ENCODE results near the gene NLRP6. TPM values are rescaled to one million over a fixed set of nuclear protein-coding genes. Genes with fewer than 3 reads are reported as not detected.
A peak's percentile ranks its signal among the peaks of the same experiment; 100 is the strongest.

The NLRP6 gene
- total and polyA plus RNA-seq, 2 of the 4 experiments (the other 2 are of a cell fraction) = not detected

- Histone ChIP-seq H3K9ac (ENCODE audit: low read depth, low read length) (no peak overlapping the region), H3K9me1 (ENCODE audit: insufficient read depth, low read length) (no peaks in the 10 kb centered on the region), H2BK5ac (ENCODE audit: low read depth, low read length, poor library complexity, severe bottlenecking) (no peak overlapping the region), H2BK120ac (ENCODE audit: low read depth, low read length) (no peak overlapping the region), H4K91ac (ENCODE audit: insufficient read depth, low read depth, low read length) (no peak overlapping the region), H2AK5ac (ENCODE audit: low read depth, low read length) (no peak overlapping the region), H4K20me1 (ENCODE audit: insufficient read depth, low read length) (peaks cover 5% of the 10 kb centered on the region), H3K27me3 (ENCODE audit: control insufficient read depth, insufficient read depth, low read length) (no peaks in the 10 kb centered on the region), H2BK15ac (ENCODE audit: low read depth, low read length) (no peak overlapping the region), H3K56ac (ENCODE audit: extremely low read depth, insufficient read depth, low read length) (no peak overlapping the region), H3K4me3 (ENCODE audit: insufficient read depth, low read depth, low read length) (no peak overlapping the region), H2AK9ac (replicated peaks; ENCODE audit: low read depth, low read length, poor library complexity) (peak overlapping the region; percentile 13), H3K4me1 (ENCODE audit: control insufficient read depth, insufficient read depth, low read length) (peaks cover 2% of the 10 kb centered on the region), H2BK20ac (ENCODE audit: low read depth, low read length) (no peak overlapping the region), H3K9me3 (ENCODE audit: control insufficient read depth, insufficient read depth, low read length) (no peaks in the 10 kb centered on the region), H3K4me2 (ENCODE audit: low read depth, low read length) (no peak overlapping the region), H3K23ac (ENCODE audit: low read depth, low read length) (no peak overlapping the region; the same call in 1 of the 2 replicates), H3K36me3 (ENCODE audit: control insufficient read depth, insufficient read depth, low read length) (peaks cover 2% of the 10 kb centered on the region; the same call in 1 of the 2 replicates), H3K18ac (ENCODE audit: low read depth, low read length) (no peak overlapping the region), H2AFZ (replicated peaks; ENCODE audit: low read length, poor library complexity) (no peak overlapping the region), H3K14ac (replicated peaks; ENCODE audit: low read depth, low read length) (no peak overlapping the region), H4K8ac (ENCODE audit: low read depth in 2 of 2, low read length in 2 of 2) (no peak overlapping the region), H3K79me1 (ENCODE audit: low read depth in 1 of 2, low read length in 2 of 2) (peaks cover 9 to 44% of the 10 kb centered on the region in 2 experiments; a peak in 3 of 4 replicates), H3K27ac (ENCODE audit: insufficient read depth, low read length) (no peak overlapping the region), H3K4ac (ENCODE audit: low read depth, low read length) (no peak overlapping the region), H4K5ac (ENCODE audit: low read depth, low read length) (no peak overlapping the region)
- in situ Hi-C loops (cut with MboI; ENCODE audit: low sequenced_read_pairs) = no loop called here
- ATAC-seq (ENCODE audit: low read depth) = no peak
- no peak for TF ChIP-seq FOS (IDR thresholded peaks at IDR 0.05; ENCODE audit: low read depth, low read length)
- no peak for TF ChIP-seq POLR2A (IDR thresholded peaks at IDR 0.05; ENCODE audit: low read depth, low read length)
- TF ChIP-seq CTCF (conservative IDR thresholded peaks at IDR 0.05; ENCODE audit: low read depth, low read length) = no peak
- no peak for TF ChIP-seq CEBPB (IDR thresholded peaks at IDR 0.05; ENCODE audit: low read depth, low read length)
- WGBS, 2 experiments (ENCODE audit: extremely low coverage in 2 of 2, insufficient read length in 1 of 2) = 98% methylated on average over 11 of the region's 20 CpGs; no CpG with 5 or more reads in 1 of the 2 experiments
- DNase-seq = no peak
- BruUV-seq (replicated peaks) = no TSS peak
- ChIA-PET POLR2A (ENCODE audit: unreplicated experiment) (no interaction called here), CTCF (no interaction called here)
- dilution Hi-C loops (cut with HindIII; ENCODE audit: low sequenced_read_pairs, unreplicated experiment) = no loop called here
- intact Hi-C loops (cut with micrococcal nuclease) = no loop called here
These were observed 45.2 kb upstream of the NLRP6 start for GRCh38 chr11:232783-233565.
